T-helper 22 cell (primary cell): Measurements from ENCODE around the gene ITPA.

Experiments
- DNase-seq: peaks from one replicate; pipeline ENCODE4 v3.0.0-alpha.2; 2020; ENCODE audit warnings: low read depth

Gene ITPA

DNA sequence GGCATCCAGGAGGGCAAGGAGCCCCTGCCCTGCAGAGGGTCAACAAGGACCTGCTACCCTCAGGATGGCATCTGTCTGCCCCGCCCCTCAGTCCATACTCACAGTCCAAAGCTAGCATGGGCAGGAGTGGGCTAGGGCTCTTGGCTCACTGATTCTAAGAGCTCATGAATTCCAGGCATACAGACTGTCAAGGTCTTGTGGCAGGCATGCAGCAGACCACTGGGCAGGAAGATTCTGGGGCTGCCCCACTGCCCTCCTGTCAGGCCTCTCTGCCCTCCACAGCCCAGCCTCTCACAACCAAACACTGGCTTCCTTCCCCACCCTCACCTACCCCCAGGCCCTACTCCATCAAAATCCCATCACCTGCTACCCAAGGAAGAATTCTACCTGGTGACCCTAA is 35.3 kb downstream of the ITPA start:
- DNase-seq: no peak

DNA sequence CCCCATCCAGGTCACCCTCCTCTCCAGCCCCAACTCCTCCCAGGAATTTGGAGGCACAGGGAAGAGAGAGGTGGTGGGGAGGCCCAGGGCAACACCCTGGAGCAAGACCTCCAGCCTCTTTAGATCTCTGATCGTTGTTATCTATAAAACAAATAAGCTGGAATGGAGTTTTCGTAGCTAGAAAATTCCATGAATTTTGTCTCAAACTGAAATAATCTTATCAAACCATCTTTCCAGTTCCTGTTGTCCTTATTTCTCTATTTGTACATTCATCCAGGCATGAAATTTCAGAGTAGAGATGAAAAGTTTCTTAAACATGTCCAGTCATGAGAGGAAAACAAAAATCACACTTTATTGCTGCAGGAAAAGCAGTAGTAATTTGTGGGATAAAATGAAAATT is 35.9 kb downstream of the ITPA start:
- no peak for DNase-seq

DNA sequence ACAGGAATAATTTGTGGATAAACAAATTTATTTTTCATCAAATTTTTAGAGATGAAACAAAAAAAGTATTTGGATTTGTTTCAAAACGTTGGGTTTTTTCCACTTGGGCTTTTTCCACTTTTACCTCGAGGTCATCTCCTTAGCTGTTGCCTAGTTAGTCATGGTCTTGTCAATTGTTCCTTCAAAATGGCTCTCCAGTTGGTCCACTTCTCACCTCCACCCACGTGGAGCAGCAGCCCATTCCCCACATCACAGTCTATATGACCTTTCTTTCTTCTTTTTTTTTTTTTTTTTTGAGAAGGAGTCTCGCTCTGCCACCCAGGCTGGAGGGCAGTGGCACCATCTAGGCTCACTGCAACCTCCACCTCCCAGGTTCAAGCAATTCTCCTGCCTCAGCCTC is 36.4 kb downstream of the ITPA start:
- DNase-seq: no peak

DNA sequence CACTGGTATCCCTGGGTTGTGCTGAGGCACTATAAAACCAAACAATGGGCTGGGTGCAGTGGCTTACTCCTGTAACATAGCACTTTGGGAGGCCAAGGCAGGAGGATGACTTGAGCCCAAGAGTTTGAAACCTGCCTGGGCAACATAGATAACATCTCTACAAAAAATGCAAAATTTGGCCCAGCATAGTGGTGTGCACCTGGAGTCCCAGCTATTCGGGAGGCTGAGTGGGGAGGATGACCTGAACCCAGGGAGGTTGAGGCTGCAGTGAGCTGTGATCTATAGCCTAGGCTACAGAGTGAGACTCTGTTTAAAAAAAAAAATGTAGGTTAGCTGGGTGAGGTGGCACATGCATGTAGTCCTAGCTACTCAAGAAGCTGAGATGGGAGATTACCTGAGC is 37.4 kb downstream of the ITPA start:
- DNase-seq: no peak

DNA sequence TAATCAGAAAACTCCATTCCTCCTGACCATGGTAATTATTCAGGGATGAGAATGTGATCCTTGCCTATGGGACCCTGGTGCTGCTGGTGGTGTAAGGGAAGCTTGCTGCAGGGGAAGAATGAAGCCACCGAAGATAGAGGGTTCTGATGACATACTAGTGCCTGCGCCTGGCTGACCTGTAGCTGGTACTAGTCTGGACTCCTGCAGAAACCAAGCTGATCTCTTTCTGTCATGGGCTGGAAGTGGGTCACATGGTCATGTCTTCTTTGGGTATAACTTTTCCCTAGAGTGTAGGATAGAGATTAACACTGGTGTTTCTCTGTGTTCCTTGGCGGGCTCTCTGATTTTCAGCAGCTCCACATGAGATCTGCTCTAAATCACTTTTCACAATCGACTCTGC is 38.3 kb downstream of the ITPA start:
- no peak for DNase-seq

DNA sequence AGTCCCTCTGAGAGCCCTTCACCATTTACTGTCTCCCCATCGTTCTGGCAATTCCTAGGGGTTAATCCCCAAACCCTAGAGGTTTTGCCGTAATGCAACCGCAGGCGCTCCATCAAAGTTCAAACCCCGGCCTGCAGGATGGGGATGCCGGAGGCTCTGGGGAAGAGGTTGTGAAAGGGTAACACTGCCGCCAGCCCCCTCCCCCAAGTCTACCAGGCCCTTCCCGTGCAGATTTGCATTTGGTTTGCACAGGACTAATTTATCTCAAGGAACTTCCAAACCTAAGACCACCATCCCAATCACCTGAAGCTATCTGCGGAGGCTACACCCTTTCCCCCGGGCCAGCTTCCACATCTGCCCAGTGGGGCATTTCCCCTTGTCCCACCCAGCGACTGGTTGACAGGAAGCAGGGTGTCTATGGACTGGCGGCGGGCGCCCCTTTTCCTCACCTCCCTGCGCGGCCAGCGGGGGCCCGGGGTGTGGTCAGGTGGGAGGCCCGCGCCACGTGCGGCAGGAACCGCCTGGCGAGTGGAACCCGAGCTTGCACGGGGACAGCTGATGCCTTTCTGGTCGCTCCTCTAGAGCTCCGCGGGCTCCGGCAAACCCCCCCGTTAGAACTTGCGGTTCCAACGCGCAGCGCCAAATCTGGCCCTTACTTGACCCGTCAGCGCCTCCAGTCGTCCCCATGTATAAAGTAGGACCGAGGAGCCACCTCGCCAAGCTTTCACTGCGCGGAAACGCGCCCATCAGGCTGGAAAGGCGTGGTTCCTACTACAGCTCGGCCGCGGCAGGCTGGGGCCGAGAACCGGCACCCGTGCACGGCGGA is 39.1 kb downstream of the ITPA start:
- DNase-seq: no peak

DNA sequence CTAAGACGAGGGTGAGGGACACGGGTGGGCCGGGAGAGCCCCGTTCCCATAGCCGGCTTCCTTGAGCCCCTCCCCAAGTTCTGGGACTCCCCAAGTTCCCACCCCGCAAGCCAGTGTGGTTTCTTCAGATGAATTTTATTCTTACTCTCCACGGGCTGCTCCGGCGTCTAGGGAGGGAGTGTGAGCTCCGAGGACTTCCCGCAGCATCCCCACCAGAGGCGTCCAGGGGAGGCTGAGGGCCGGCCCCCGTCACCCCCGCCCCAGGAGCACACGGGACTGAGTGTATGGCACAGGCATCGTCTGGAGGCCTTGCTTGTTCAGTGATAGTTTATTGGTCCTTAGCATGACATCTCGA is 39.7 kb downstream of the ITPA start:
- DNase-seq: no peak

DNA sequence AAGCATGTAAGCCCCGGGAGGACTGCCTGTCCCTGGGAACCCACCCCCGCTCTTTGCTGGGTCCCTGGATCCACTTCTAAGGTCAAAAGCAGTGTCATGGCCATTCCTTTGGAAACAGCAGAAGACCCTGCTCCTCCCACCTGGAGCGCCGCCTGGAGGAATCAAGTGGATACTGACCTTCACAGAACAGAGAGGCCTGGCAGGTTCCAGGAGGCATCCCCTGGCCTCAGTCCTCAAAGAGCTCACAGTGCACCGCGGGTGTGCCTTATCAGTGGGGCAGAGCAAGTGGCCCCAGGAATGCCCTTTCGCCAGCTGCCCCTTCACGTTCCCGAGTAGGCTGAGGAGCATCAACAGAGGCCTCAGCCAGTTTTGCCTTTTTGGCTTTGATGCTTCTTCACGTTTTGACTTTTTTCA is 40.8 kb downstream of the ITPA start:
- DNase-seq: no peak

DNA sequence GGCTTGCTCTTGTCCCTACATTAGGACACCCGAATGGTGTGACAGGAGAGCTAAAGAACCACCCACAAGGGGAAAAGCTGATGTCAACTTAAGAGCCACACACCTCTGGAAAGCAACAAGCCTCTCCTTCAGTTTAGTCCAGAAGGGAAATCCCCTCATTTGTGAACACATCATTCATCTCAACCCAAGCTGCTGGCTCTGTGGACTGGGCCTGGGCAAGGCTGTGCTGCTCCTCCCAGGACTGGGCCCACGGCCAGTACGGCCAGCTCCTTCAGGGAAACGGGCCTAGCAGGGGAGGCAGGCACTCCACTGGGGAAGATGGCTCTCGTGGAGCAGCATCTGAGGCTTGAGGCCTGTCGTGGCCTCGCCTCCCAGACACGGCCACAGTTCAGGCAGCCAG is 42.5 kb downstream of the ITPA start:
- DNase-seq: no peak

DNA sequence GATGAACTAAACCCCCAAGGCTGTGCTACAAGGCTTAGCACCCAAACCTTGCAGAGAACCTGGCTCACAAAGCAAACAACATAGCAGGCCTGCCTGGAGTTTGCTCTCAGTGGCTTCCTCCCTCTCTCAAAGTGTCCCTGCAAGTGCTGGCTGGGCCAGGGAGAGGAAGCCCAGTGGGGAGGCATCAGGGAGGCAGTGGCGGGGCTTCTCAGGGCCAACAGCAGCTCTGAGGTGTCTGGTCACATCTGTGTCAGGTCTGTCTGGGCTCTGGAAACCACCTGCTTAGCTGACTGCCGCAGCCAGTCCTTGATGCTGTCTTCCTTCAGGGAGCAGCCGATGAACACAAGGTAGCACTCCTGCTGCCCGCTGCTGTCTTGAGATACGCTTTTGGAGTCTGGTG is 46.4 kb downstream of the ITPA start:
- DNase-seq: no peak

DNA sequence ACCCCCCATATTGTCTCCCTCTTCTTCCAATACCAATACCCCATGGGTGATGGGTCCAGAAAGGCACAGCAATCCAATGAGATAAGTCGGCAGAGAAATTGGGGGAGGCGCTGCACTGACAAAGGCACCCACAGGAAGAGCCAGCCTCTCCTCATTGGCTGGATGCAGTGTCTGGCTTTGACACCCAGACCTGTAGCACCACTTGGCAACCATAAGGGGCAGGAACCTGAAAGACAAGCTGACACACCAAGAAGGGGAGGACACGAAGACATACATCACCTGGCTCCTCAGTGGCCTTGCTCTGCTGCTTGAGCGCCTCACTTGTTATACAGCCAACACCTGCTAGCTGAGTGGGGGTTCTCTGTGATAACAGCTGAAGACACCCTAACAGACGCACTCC is 49.1 kb downstream of the ITPA start:
- no peak for DNase-seq

DNA sequence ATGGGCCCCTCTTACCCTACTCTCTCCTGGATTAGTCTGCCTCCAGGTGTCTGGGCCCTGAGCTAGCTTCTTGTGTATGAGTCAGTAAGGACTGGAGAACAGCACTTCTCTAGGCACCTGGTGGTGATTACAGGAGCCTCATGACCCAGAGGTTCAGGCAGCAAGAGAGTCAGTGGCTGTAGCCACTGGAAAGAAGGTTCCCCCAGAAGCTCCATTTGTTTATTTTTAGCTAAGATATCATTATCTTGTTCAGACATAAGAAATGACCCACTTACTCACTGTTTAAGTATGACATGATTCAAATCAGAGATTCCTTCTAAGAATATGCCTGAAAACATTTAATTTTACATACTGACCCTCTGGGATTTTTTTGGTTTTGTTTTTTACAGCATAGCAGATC is 53.3 kb downstream of the ITPA start:
- no peak for DNase-seq

DNA sequence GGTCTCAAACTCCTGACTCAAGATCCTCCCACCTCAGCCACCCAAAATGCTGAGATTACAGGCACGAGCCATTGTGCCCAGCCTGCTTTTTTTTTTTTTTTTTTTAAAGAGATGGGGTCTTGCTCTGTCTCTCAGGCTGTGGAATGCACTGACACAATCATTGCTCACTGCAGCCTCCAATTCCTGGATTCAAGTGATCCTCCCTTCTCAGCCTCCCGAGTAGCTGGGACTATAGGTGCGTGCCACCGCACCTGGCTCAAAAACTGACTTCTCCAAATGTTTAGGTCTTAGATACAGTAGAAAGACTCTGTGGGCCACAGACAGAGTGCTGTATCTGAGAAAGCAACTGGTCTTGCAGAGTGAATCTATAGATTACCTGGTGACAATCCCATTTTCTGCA is 60.8 kb downstream of the ITPA start:
- DNase-seq: no peak

DNA sequence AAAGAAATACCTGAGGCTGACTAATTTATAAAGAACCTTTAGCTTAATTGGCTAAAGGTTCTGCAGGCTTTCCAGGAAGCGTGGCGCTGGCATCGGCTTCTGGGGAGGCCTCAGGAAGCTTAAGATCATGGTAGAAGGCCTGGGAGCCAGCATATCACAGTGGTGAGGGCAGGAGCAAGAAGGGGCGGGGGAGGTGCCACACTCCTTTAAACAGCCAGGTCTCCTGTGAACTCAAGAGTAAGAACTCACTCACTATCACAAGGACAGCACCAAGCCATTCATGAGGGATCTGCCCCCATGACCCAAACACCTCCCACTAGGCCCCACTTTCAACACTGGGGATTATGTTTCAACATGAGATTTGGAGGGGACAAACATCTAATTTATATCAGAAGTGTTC is 64.1 kb downstream of the ITPA start:
- DNase-seq: no peak
